IMR-90 (cell line): ENCODE results near the gene AANAT. TPM values are rescaled to one million over a fixed set of nuclear protein-coding genes. Genes with fewer than 3 reads are reported as not detected.

Experiments used
- ATAC-seq: fragments of 200-7000 bp; cut with Tn5 transposase; 2 replicates; pipeline ENCODE4 v1.9.1; 2020; ENCODE audit warnings: low read depth, mild to moderate bottlenecking, moderate library complexity
- BruUV-seq: library from RNA; stranded (reverse); fragments of 400-500 nt; replicated peaks from 2 replicates; lab custom pipeline; 2021; lab: Mats Ljungman, UMichigan
- CTCF ChIA-PET: fragments of 300-600 bp; formaldehyde crosslinking; extraction: SDS; loops from one replicate; lab custom pipeline; 2021; ENCODE audit warnings: antibody characterized with exemption; lab: Yijun Ruan, JAX
- POLR2A ChIA-PET: fragments of 300-600 bp; sonication (Branson Sonifier 250); formaldehyde crosslinking; loops from one replicate; lab custom pipeline; 2022; ENCODE audit warnings: antibody characterized with exemption; ENCODE audit not compliant: unreplicated experiment; lab: Charles Lee
- DNase-seq: peaks from one replicate; pipeline ENCODE4 v3.0.0; 2013
- H2AFZ ChIP-seq: replicated peaks from 2 replicates; pipeline ENCODE3; 2013; ENCODE audit warnings: low read length, mild to moderate bottlenecking; ENCODE audit not compliant: poor library complexity
- H2AK5ac ChIP-seq: 2 replicates; pipeline ENCODE4 v1.6.1; 2013; ENCODE audit warnings: low read depth, low read length, inconsistent platforms
- H2AK9ac ChIP-seq: replicated peaks from 2 replicates; pipeline ENCODE3; 2013; ENCODE audit warnings: mild to moderate bottlenecking, low read depth, low read length, moderate library complexity; ENCODE audit not compliant: poor library complexity
- H2BK120ac ChIP-seq: 2 replicates; pipeline ENCODE4 v1.6.1; 2013; ENCODE audit warnings: low read depth, low read length, inconsistent platforms
- H2BK15ac ChIP-seq: 3 replicates; pipeline ENCODE4 v1.6.1; 2013; ENCODE audit warnings: low read depth, low read length, inconsistent platforms
- H2BK20ac ChIP-seq: 2 replicates; pipeline ENCODE4 v1.6.1; 2013; ENCODE audit warnings: low read depth, mild to moderate bottlenecking, inconsistent platforms, low read length, moderate library complexity
- H2BK5ac ChIP-seq: 2 replicates; pipeline ENCODE4 v1.6.1; 2013; ENCODE audit warnings: mild to moderate bottlenecking, low read depth, low read length, inconsistent platforms; ENCODE audit not compliant: poor library complexity, severe bottlenecking
- H3K14ac ChIP-seq: replicated peaks from 2 replicates; pipeline ENCODE4 v1.6.1; 2013; ENCODE audit warnings: low read depth, low read length, inconsistent platforms
- H3K18ac ChIP-seq: 2 replicates; pipeline ENCODE4 v1.6.1; 2013; ENCODE audit warnings: low read depth, low read length, control low read depth
- H3K23ac ChIP-seq: 2 replicates; pipeline ENCODE4 v1.6.1; 2013; ENCODE audit warnings: low read depth, low read length, inconsistent platforms
- H3K27ac ChIP-seq: 2 replicates; pipeline ENCODE4 v1.5.1; 2013; ENCODE audit warnings: mild to moderate bottlenecking, control low read depth, low read length; ENCODE audit not compliant: insufficient read depth
- H3K27me3 ChIP-seq: 2 replicates; pipeline ENCODE4 v1.6.1; 2013; ENCODE audit warnings: low read length; ENCODE audit not compliant: control insufficient read depth, insufficient read depth
- H3K36me3 ChIP-seq: 2 replicates; pipeline ENCODE4 v1.6.1; 2013; ENCODE audit warnings: low read length, mixed read lengths; ENCODE audit not compliant: control insufficient read depth, insufficient read depth
- H3K4ac ChIP-seq: 2 replicates; pipeline ENCODE4 v1.6.1; 2013; ENCODE audit warnings: low read depth, low read length, inconsistent platforms
- H3K4me1 ChIP-seq: 2 replicates; pipeline ENCODE4 v1.6.1; 2013; ENCODE audit warnings: low read length, mixed read lengths; ENCODE audit not compliant: control insufficient read depth, insufficient read depth
- H3K4me2 ChIP-seq: 2 replicates; pipeline ENCODE4 v1.6.1; 2013; ENCODE audit warnings: low read depth, mild to moderate bottlenecking, control low read depth, low read length, moderate library complexity
- H3K4me3 ChIP-seq: 2 replicates; pipeline ENCODE4 v1.5.1; 2013; ENCODE audit warnings: low read depth, mild to moderate bottlenecking, control low read depth, low read length, moderate library complexity; ENCODE audit not compliant: insufficient read depth
- H3K56ac ChIP-seq: 2 replicates; pipeline ENCODE4 v1.6.1; 2013; ENCODE audit warnings: low read length, inconsistent platforms; ENCODE audit not compliant: insufficient read depth; ENCODE audit errors: extremely low read depth
- H3K79me1 ChIP-seq, 2 experiments: 2 replicates each; pipeline ENCODE4 v1.6.1; 2013; ENCODE audit warnings: low read length in 2 of 2, inconsistent platforms in 1 of 2, low read depth in 1 of 2
- H3K9ac ChIP-seq: 2 replicates; pipeline ENCODE4 v1.6.1; 2013; ENCODE audit warnings: low read depth, low read length, control low read depth
- H3K9me1 ChIP-seq: 2 replicates; pipeline ENCODE4 v1.6.1; 2013; ENCODE audit warnings: low read length, inconsistent platforms; ENCODE audit not compliant: insufficient read depth
- H3K9me3 ChIP-seq: 2 replicates; pipeline ENCODE4 v1.6.1; 2013; ENCODE audit warnings: low read length; ENCODE audit not compliant: control insufficient read depth, insufficient read depth
- H4K20me1 ChIP-seq: 2 replicates; pipeline ENCODE4 v1.6.1; 2013; ENCODE audit warnings: low read length, inconsistent platforms; ENCODE audit not compliant: insufficient read depth
- H4K5ac ChIP-seq: 2 replicates; pipeline ENCODE4 v1.6.1; 2013; ENCODE audit warnings: mild to moderate bottlenecking, low read depth, low read length, control low read depth
- H4K8ac ChIP-seq, 2 experiments: 2 replicates each; pipeline ENCODE4 v1.6.1; 2013; ENCODE audit warnings: low read depth in 2 of 2, low read length in 2 of 2, control low read depth in 1 of 2, inconsistent platforms in 1 of 2
- H4K91ac ChIP-seq: 2 replicates; pipeline ENCODE4 v1.6.1; 2013; ENCODE audit warnings: low read depth, low read length, inconsistent platforms; ENCODE audit not compliant: insufficient read depth
- MAZ ChIP-seq: IDR thresholded peaks from 2 replicates; pipeline ENCODE4 v1.6.1; 2012; ENCODE audit warnings: low read depth, mild to moderate bottlenecking, low read length, improper control_type of control experiment, moderate library complexity, borderline replicate concordance
- WGBS, 2 experiments: methylation state at CpG; one replicate each; pipeline versions ENCODE4 v1.1.5 to v1.1.7; 2013; ENCODE audit warnings: missing lambda C conversion rate in 2 of 2; ENCODE audit not compliant: insufficient read length in 1 of 2; ENCODE audit errors: extremely low coverage in 2 of 2; 5-methylcytosine and 5-hydroxymethylcytosine counted together
- dilution Hi-C: fragments of 300-500 bp; cut with HindIII; formaldehyde crosslinking; loops from one replicate; pipeline ENCODE4 v1.14.3; 2018; ENCODE audit warnings: low sequenced_read_pairs; ENCODE audit not compliant: unreplicated experiment
- in situ Hi-C: fragments of 300-500 bp; cut with MboI; formaldehyde crosslinking; loops from 3 replicates; pipeline ENCODE4 v1.14.3; 2019; ENCODE audit warnings: low sequenced_read_pairs, inconsistent platforms, mixed read lengths
- intact Hi-C: fragments of 100-400 bp; cut with micrococcal nuclease; formaldehyde crosslinking; loops from 2 replicates; pipeline ENCODE4 v1.10.0; 2022
- polyA plus RNA-seq, 3 experiments: library from polyadenylated mRNA; depleted of rRNA; stranded (reverse); fragments of >200 nt; gene quantifications; 2 replicates each; pipeline ENCODE4 v1.2.3, GENCODE V29; 2012; ENCODE audit warnings: low replicate concordance in 1 of 3
- total RNA-seq: library from RNA; depleted of rRNA; stranded (reverse); fragments of >200 nt; gene quantifications from 2 replicates; pipeline ENCODE4 v1.2.3, GENCODE V29; 2012
- TF ChIP-seq, protein P1 (sequence below): conservative IDR thresholded peaks from 2 replicates; pipeline ENCODE4 v1.5.1; 2012; ENCODE audit warnings: mild to moderate bottlenecking, low read depth, low read length, improper control_type of control experiment

AANAT gene
- total and polyA plus RNA-seq, 2 of the 4 experiments (the other 2 are of a cell fraction), result 0.21 TPM; not detected in 1

DNA sequence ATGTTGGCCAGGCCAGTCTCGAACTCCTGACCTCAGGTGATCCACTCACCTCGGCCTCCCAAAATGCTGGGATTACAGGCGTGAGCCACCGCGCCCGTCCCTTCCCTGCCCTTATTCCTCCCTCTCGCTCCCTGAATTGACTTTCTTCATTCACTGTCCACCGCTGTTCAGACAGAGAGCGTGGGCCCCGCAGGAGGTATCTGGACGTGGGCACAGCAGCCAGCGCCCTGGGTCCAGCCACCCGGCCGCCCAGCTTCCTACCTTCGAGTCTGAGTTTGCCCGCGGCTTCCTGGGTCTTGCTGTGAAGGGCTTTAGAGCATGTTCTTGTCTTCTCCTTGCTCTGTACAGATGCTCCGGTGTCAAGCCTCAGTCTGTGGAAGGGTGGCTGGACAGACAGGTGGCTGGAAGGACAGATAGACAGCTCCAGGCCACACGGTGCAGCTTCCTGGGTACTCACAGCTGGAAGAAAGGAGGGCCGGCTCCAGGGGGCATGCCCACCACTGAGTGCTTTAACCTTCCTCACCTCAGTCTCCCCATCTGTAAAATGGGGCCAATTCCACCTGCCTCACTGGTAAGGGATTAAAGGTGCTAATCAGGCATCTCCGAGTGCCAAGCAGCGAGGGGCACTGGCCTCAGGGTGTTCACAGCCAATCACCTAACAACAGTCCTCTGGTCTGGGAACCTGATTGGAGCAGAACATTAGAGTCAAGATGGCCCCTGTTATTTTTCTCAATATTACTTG, 20.2 kb downstream of the AANAT start:
- no peak overlapping the region for H4K5ac ChIP-seq

More for the DNA sequence above, 20.2 kb downstream of the AANAT start:
- 96% methylated on average over 17 of the region's 22 CpGs; no CpG with 5 or more reads in 1 of the 2 experiments for WGBS, 2 experiments
- H2AK9ac ChIP-seq, result no peak overlapping the region
- TF ChIP-seq, protein P1, sequence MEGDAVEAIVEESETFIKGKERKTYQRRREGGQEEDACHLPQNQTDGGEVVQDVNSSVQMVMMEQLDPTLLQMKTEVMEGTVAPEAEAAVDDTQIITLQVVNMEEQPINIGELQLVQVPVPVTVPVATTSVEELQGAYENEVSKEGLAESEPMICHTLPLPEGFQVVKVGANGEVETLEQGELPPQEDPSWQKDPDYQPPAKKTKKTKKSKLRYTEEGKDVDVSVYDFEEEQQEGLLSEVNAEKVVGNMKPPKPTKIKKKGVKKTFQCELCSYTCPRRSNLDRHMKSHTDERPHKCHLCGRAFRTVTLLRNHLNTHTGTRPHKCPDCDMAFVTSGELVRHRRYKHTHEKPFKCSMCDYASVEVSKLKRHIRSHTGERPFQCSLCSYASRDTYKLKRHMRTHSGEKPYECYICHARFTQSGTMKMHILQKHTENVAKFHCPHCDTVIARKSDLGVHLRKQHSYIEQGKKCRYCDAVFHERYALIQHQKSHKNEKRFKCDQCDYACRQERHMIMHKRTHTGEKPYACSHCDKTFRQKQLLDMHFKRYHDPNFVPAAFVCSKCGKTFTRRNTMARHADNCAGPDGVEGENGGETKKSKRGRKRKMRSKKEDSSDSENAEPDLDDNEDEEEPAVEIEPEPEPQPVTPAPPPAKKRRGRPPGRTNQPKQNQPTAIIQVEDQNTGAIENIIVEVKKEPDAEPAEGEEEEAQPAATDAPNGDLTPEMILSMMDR, result no peak
- no peak for TF ChIP-seq MAZ
- H2BK5ac ChIP-seq, result no peak overlapping the region
- ChIA-PET CTCF (no interaction called here), POLR2A (no interaction called here)
- H3K23ac ChIP-seq, result no peak overlapping the region
- H3K4me3 ChIP-seq, result no peak overlapping the region
- no peak overlapping the region for H2AK5ac ChIP-seq
- H3K9ac ChIP-seq, result no peak overlapping the region
- H4K91ac ChIP-seq, result no peak overlapping the region
- no peaks in the 10 kb centered on the region for H3K27me3 ChIP-seq
- no peaks in the 10 kb centered on the region; the same call in 1 of the 2 replicates for H3K9me1 ChIP-seq
- H3K4me1 ChIP-seq, result peaks cover 6% of the 10 kb centered on the region
- H2BK15ac ChIP-seq, result no peak overlapping the region
- H3K14ac ChIP-seq, result no peak overlapping the region
- no peak overlapping the region for H4K8ac ChIP-seq
- no peak overlapping the region for H3K4ac ChIP-seq
- dilution Hi-C loops (no loop called here), in situ Hi-C loops (no loop called here), intact Hi-C loops (no loop called here)
- ATAC-seq, result no peak
- H2BK120ac ChIP-seq, result no peak overlapping the region
- no peak overlapping the region for H2BK20ac ChIP-seq
- no peaks in the 10 kb centered on the region for H3K36me3 ChIP-seq
- no peak overlapping the region for H3K18ac ChIP-seq
- H4K20me1 ChIP-seq, result no peaks in the 10 kb centered on the region
- no TSS peak for BruUV-seq
- no peak overlapping the region for H2AFZ ChIP-seq
- H3K79me1 ChIP-seq, result peaks cover 0 to under 1% of the 10 kb centered on the region in 2 experiments; a peak in 2 of 4 replicates
- no peaks in the 10 kb centered on the region for H3K9me3 ChIP-seq
- H3K56ac ChIP-seq, result no peak overlapping the region
- DNase-seq, result no peak
- H3K4me2 ChIP-seq, result no peak overlapping the region
- no peak overlapping the region for H3K27ac ChIP-seq
